ENCODE data around the gene CDX2.
"Not testable (repeated sequence)": the region's sequence is repeated elsewhere in the genome, so short reads cannot be mapped to it uniquely, and the experiment has no call there.

The CDX2 gene

DNA sequence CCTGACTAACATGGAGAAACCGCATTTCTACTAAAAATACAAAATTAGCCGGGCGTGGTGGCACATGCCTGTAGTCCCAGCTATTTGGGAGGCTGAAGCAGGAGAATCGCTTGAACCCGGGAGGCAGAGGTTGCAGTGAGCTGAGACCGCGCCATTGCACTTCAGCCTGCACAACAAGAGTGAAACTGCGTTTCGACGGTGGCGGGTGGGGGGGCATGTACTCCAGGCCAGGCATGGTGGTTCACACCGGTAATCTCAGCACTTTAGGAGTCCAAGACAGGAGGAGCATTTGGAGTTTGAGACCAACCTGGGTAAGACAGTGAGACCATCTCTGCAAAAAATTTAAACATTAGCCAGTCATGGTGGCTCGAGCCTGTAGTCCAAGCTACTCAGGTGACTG, 4.9 kb downstream of the CDX2 start:
- not testable (repeated sequence) for DNase-seq

DNA sequence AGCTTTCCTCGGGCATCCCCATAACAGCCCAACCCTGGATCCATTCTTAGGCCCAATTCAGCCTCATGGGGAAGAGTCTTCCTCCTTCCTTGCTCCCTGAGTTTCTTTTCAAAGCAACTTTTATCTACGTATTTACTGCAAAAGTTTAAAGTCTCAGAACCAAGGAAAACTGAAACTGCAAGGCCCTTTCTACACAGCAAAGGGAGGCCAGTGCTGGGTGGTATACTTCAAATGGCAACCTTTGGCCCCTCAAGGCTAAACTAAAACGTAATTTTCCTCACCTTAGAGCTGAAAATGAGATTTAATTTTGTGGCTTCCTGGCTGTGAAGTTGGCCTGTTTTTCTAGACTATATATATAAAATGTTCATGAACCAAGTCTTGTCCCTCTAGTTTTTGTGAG, 5.6 kb downstream of the CDX2 start:
- DNase-seq = no peak

DNA sequence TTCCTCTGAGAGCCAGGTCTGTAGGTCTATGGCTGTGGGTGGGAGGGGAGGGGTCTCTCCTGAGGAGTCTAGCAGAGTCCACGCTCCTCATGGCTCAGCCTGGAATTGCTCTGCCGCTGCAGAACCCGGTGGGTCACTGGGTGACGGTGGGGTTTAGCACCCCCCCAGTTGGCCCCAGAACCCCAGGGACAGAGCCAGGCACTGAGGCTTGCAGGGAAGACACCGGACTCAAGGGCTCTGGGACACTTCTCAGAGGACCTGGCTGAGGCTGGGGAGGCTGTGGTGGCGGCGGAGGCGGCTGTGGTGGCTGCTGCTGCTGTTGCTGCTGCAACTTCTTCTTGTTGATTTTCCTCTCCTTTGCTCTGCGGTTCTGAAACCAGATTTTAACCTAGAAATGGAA, 6.1 kb downstream of the CDX2 start:
- DNase-seq = no peak

DNA sequence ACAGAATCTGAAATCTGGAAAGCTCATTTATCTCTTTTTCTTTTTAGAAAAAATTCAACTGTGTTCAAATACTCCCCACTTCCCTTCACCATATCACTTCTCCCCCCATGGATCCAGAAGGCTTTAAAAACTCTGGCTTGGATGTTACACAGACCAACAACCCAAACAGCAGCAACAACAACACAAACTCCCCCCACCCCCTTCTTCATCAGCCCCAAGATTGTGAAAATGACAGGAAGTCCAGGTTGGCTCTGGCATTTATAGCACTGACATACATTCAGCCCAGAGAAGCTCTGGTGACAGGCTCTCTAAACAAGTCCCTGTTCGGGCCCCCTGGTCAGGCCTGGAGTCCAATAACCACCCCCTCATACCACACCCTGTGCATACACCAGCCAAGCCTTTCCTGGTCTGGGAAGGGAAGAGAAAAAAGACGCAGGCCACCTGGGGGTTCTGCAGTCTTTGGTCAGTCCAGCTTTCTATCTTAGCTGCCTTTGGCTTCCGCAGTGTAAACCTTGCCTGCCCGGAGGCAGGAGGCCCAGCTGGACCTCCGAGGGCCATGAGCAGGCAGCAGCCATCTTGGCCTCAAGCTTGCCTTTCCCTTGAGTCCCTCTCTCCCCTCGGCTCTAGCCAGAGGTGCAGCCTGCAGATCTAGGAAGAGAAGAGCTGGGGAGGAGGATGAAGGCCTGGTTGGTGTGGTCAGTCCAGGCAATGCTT, 6.8 kb downstream of the CDX2 start:
- no peak for DNase-seq

DNA sequence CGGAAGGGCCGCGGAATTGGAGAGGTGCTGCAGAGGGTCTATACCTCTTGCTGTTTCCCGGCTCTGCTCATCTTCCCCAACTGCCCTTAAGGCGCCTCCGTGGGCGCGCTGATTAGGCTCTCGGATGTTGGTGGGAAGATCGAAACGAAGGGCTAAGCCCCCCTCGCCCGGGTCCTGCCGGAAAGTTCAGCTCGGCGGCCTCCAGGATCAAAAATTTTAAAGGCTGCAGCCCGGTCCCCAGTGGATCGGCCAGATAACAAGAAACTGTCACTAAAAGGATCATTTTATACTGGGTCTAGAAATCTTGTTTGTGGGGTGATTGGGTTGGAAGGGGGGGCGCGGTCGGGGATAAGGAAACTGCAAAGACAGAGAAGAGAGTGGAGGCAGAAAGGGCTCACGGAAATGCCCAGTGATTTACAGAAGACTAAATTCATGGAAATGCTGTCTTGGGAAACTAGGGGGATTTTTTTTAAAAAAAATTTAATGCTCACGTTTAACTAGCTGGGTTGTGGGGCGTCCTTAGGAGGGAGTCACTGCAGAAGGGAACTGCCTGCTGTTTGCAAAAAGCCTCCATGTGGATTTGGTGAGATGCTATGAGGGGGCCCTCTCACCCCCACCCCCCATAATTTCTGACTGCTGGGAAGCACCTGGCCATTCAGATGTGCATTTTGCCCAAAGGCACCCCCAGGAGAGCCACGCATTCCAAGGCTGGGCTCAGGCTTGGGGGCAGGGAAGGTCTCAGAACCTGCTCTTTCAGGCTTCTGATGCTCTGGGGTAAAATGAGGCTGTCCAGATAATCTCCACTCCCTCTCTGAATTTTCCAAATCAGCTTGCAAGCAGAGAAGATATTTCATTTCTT, 7.7 kb downstream of the CDX2 start:
- DNase-seq = no peak

DNA sequence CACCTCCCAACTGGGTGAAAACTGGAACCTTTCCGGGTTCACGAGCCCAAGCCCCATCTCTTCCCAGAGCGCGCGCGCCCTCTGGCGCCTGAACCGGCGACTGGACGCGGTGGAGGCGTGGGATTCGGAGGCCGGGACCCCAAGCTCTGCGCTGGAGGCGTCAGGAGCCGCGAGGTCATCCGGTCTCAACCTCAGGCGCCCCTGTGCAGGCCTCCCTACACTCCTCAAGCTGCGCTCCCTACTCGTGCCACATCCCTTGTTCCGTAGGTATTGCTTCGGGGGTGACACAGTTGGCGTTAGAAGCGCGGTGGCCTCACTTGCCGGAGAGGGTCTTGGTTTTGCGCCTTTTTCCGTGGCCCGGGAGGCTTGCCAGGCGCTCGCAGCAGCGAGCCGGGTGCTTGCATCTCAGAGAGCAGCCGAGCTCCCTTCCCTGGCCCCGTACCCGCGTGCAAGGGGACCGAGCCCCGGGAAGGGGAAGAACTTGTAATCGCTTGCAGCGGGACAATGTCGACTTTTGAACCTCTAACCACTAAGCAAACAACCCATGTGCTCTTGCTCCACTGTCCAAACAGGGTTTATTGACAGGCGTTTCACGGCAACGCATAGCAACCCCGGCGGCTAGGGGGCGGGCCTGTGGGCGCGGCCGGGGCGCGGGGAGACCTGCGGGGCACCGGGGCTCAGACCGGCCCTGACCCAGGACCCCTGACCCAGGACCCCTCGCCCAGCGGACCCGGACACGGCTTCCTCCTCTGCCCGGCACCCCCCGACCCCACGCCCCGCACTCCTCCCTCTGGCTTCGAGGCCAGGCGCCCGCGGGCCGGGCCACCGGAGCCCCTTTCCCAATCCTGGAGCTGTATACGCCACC, 8.5 kb downstream of the CDX2 start:
- DNase-seq = no peak

DNA sequence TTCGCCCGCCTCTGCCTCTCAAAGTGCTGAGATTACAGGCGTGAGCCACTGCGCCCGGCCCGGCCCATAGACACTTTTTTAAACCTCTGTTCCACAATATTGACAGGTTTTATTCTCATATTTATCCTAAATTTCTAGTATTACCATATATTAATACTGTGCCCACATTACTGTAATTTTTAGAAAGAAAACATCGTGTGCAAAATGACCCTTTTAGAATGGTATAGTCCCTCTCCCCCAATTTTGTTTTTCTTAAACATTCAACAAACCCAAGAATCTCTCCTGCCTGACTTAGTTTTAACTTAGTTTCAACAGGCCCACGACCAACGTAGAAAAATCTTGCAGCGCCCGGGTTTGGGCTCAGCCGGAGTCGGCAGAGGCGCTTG, 9.1 kb downstream of the CDX2 start:
- DNase-seq = no peak

DNA sequence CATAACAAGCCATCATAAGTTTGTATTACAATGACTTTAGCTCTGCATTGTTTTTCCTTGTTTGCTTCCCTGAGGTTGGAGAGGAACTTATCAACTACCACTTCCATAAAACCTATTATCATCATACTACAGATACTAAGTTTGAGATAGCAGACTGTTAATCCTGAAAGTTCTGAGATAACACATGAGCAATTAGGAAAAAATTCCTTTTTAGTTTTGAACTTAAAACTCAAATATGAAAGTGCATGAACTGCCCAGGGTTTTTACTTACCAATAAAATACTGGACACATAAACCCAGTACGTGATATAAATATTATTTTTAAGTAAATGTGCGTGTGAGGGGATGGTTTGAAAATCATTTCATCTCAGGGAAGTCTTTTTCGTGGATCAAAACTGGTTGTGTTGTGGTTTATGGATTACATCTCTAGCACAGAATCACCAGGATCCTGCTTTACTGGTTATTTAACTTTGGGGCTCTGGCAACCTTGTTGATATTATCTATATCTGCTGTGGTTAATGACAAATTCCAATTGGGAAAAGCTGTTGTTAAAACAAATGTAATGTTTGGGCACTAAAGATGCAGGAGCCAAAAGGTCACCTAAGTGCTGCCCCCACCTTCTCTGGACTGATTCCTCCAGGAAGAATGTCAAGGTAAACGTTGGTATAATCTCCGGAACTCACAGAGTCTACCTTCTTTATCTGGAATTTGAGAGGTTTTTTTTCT, 12.4 kb downstream of the CDX2 start:
- no peak for DNase-seq

DNA sequence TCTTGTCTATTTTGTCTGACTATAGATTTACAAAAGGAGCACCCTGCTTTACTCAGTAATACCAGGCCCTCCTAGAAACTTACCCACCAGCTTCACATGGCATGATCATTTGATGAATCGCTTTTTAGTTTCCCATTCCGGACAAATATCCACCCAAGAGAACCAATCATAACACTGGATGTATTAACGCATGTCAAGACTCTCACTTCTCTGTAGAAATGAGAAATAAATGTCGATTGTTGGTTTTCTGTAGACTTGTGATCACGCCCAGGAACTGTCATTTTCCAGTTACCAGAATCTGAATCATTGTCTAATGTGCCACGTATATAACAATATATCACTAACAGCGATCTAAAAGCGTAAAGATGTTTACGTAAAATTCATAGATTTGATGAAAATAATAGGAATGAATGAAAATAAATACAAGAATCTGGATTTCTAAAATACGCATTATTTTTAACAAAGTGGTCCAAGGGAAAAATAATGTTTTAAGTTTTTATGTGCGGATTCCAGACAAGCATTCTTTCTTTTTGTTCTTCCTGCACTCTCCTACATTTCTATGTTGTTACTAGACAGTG, 14.0 kb downstream of the CDX2 start:
- DNase-seq = no peak

DNA sequence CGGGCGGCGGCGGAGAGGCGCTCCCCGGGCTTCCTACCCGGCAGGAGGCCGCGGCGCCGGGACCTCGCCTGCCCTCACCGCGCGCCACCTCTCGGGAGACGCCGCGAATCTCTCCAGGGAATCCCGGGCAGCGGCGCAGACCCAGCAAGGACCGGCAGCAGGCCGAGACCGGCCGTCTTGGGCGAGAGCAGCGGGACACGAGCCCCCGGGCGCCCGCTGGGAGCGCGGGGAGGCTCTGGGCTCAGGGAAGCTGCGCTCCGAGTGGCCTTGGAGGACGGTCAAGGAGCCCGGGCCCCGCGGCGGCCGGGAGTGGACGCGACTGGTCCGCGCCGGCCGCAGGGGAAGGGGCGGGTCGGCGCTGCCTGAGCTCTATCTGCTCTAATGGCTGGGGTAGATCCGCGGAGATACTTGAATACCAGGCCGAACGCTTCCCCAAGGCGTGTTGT, 14.7 kb downstream of the CDX2 start:
- no peak for DNase-seq

DNA sequence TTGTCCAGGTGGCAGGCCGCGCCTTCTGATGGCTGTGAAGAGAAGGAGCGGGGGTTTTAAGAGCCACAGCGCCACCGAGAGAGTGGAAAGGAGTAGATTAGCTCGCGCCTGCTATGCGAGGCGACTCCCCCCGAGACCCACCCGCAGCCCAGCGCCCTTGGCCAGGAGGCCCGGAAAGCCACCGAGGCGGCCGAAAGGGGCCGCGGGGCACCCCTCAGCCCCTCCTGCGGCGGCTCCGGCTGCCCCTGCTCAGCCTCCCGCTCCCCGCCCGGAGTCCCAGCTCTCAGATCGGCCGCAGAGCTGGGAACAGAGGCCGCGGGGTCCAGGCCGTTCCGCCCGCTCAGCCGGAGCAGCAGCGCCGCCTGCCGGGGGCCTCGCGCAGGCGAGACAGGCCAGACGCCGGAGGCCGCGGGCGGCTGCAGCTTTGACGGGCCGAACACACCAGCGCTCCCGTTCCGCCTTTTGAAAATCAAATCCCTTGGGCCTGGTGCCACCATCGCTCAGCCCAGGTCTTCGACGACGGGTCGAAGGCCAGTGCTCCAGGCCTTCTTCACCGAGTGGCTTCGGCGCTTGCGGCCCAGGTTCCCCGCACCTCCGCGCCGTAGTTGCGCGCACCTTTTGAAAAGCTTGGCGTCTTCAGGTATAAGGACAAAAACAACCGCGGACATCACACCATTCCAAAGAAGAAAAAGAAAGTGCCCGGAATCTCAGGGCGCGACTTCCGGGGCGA, 15.3 kb downstream of the CDX2 start:
- peak; percentile 37 for DNase-seq

DNA sequence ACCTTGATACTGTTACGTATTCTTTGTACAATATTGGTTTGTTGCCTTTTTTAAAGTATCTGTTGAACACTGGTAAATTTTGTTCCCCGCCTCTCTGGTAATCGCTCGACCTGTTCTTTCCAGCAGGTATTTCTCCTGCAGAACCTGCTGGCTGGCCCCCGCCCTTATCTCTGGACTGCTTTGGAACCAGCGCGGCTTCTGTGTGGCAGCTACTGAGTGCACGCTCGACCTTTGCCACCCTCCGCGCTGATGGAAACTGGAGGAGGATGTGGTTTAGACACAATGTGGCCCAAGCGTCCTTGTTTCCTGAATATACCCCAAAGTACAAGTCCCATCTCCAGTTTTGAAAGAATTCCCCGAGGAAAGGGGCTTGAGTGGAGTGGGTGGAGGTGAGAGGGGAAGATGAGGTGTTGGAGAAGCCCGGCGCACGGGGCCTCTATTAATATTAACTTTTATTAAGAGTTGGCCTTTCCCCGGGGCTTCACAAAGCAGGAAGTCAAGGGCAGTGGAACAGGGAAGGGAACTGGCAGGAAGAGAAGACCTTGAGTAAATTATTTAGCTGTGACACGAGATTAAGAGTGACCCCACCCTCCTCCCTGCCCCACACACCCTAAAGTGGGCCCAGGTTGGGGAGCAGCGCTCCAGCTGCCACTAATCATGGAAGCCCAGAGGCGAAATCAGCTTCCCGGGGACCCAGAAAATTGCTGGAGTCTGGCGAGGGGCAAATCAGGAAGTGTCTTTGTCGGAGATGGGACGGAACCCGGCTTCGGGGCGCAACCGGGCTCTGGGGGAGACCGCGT, 16.0 kb downstream of the CDX2 start:
- peak; percentile 35 for DNase-seq

DNA sequence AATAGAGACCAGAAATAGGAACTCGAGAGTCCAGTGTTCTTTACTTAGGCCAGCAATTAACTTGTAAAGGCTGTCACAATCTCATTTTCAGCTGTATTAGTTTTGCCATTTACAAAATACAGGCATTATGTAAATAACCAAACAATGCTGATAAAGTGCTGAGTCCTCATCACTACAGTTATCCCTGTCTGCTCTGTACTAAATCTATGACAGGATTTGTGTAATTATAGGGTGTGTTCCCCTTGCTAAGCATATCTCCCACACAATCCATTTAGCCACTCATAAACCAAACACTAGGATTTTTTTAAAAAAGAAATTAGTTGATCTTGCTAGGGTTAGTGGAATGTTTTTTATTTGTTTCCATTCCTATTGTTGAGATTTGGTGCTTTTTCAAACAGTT, 26.1 kb downstream of the CDX2 start:
- DNase-seq = no peak

DNA sequence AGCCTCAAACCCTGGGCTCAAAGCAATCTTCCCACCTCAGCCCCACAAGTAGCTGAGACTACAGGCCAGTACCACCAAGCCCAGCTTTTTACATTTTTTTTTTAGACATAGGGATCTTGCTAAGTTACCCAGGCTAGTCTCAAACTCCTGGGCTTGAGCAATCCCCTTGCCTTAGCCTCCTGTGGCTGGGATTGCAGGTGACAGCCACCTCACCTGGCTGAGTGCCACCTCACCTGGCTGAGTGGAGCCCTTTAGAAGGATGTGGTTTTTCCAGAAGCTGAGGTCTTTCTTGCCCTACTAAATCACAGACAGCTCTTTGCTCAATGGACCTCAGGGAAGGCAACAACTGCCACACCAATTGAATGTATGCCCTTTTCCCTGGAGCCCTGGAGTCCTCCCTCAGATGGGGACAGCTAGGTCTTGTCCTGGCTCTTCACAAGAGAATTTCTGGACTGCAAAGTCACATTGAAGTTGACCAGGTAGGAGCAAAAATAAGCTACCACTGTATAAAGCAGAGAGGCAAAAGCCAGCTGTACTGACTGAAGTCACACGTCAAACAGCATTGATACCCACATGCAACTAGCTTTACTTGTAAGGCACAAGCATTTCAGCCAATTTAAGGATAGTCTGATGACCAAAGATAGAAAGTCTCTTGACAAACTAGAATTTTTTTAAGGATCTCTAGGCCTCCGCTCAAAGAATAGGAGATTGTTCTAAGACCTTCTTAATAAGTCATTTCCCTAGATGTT, 35.4 kb downstream of the CDX2 start:
- DNase-seq = no peak

DNA sequence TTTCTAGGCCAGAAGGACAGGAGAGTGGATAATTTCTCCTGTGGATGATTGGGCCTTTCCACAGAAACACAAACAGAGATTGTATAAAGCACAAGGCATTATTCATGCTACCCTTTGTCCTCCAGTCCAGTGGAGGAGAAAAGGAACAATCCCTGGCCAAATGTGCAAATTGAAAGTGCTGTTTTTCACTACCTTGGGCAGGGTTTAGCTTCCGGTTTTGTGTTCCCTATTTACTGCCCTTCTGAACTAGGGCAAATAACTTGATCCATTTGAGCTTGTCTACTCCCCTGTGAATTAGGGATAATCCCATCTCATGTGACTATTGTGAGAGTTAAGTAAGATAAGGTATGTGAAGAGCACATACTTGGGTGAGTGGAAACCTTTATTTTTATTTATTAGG, 36.0 kb downstream of the CDX2 start:
- no peak for DNase-seq

DNA sequence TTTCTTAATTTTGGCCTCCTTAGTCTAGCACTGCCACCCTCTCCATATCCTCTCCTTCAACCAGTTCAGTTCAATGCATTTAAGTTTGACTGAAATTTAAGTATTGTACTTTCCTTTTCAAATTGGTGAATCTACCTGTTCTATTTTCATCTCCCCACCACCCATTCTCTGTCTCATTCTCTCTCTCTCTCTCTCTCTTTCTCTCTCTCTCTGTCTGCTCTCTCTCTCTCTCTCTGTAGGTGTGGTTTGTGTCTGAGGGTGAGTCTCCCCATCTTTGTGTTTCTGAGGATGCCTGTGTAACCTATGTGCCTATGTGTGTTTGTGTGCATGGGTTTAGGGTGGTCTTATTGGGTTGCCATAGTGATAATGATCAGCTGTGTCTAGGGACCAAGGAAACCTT, 39.2 kb downstream of the CDX2 start:
- DNase-seq = no peak

DNA sequence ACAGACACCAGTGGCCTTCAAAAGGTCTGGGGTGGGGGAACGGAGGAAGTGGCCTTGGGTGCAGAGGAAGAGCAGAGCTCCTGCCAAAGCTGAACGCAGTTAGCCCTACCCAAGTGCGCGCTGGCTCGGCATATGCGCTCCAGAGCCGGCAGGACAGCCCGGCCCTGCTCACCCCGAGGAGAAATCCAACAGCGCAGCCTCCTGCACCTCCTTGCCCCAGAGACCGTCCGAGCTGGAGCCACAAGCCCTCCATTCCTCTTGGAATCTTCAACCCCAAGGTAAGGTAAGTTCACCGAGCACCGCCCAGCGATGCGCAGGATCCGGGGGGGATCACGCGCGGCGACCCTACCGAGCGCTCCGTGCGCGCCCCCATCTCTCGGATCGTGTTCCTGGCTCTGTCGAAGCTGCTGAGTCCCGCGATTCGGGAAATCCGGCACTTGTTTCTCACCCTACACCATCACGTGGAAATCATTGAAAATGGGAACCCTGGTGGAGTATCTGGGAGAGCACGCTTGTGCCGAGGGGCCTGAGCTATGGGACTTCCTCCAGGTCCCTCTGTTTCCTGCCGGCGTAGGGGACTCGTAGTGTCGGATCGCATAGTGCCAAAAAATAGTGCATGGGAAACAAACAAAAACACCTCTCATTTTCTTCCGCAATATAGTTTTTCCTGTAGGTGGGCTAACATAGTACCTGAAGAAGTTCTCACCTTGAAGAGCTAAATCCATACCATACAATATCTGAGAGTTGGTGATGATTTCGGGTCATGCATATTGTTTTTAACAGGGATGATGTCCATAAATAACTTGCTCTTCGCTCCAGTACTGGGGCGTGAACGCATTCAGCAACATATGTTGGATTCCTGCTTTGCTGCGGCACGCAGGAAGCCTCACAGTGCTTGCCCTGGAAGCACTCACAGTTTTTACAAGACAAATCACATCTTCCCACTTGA, 40.0 kb downstream of the CDX2 start:
- no peak for DNase-seq

DNA sequence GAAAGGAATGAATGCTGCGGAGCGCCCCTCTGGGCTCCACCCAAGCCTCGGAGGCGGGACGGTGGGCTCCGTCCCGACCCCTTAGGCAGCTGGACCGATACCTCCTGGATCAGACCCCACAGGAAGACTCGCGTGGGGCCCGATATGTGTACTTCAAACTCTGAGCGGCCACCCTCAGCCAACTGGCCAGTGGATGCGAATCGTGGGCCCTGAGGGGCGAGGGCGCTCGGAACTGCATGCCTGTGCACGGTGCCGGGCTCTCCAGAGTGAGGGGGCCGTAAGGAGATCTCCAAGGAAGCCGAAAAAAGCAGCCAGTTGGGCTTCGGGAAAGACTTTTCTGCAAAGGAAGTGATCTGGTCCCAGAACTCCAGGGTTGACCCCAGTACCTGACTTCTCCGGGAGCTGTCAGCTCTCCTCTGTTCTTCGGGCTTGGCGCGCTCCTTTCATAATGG, 40.7 kb downstream of the CDX2 start:
- DNase-seq = no peak
